Measurements from ENCODE around the gene FKBP15.
"Not testable (repeated sequence)": the region's sequence is repeated elsewhere in the genome, so short reads cannot be mapped to it uniquely, and the experiment has no call there.

The FKBP15 gene

GRCh38 chr9:113221003-113221799 lies at the start of gene FKBP15, which contains the start of gene SLC31A1:
FKBP15 (minus strand) TSS chr9:113221277; CDS start chr9:113221243, 34 bp downstream.
SLC31A1 (plus strand) TSS chr9:113221544; CDS start chr9:113256149, 34,605 bp downstream.
- no peak for FAIRE-seq

DNA sequence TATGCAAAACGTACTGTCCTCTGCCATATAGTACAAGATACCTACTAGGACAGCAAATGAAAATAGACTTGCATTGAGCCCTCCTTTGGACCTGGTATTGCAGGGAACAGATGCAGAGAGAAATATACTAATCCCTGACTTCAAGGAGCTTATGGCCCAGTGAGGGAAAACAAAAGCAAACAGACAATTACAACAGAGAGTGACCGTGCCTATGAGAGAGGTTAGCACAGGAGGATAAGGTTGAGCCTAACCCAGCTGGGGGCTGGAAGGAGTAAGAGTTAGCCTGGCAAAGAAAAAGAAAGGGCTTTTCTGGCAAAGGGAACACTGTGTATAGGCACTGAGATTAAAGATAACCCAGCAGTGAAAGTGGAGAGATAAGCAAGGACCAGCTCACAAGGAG lies 48.8 kb upstream of the FKBP15 start:
- FAIRE-seq = no peak

- FAIRE-seq = no peak
Measured at GRCh38 chr9:113269355-113269754, 48.3 kb upstream of the FKBP15 start.

GRCh38 chr9:113267911-113268566 lies 47.0 kb upstream of the FKBP15 start:
- no peak for FAIRE-seq

DNA sequence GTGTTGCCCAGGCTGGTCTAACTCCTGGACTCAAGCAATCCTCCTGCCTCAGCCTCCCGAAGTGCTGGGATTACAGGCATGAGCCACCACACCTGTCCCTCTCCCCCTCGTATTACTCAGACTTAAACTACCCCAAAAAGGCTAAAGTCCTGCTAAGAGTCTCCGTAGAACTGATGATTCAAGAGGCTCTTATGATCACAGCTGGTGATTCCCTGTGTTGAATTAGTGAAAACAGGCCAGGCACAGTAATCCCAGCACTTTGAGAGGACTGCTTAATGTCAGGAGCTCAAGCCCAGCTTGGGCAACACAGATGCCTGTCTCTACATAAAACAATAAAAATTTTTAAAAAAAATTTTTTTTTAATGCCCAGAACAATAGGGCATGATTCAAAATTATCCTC lies 45.1 kb upstream of the FKBP15 start:
- FAIRE-seq = no peak

DNA sequence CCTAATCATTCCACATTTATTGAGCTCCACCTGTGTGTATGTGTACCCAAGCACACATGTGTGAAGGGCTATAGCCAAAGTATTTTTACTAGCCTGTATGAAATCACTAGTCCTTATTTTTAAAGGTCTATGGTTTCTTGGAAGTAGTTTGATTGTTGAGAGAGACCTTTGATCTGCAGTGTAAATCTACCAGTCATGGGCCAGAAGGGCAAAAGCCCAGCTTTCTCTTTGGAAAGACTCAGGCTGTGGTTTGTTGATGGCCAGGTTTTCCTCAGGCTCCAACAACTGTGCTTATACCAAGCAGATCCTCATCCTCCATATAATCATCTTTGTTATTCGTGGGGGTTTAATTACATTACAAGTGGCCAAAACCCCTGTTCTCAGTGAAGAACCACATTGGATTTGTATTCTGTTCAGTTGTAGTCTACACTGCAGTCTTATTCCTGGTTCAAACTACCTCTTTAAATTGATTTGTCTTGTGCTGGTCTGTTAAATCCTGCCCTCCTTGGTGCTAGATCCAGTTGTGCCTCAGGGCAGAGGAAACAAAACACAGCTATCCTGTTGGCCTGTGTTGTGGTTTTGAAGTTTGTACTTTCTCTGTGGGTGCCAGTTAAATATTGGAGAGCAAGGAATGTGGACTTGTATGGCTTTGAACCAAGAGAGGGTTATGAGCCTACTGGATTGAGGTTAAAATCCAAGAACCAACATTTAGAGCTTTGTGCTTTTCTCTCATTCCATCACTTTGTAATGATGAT lies 41.0 kb upstream of the FKBP15 start:
- FAIRE-seq = no peak

DNA sequence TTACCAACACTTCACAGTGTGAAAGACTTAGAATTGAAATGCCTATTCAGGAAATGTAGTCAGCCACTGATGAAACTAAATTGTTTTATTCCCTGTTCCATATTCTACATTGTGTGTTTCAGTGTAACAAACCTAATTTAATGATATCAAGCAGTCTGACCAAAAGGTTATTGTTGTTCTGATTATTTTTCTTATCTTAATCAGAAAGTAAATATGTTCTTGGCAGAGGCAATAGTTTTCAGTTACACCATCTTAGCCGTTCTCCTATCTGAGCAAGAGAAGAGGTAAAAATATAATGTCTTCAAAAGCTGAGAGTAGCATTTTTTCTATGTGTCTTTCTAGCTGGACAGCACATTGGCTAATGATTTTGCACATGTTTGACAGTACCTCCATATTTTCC lies 37.2 kb upstream of the FKBP15 start:
- no peak for FAIRE-seq

DNA sequence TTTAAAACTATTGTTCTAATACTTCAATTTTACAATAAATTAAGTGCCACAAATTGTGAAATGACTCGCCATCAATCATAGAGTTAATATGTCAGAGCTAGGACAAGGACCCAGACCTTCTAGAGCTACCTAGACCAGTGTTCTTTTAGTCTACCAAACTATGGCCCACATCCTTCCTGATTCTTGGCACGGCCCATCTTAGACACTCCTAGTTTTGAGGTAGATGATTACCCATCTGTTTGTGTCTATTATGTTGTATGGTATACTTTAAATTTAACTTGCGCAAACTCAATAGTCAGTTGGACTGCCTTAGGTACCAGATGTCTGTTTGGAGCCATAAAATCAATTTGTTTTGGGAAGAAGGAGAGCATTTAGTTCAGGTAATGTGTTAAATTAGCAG lies 36.8 kb upstream of the FKBP15 start:
- FAIRE-seq = no peak

- no peak for FAIRE-seq
Measured at GRCh38 chr9:113255438-113255837, 34.4 kb upstream of the FKBP15 start.

DNA sequence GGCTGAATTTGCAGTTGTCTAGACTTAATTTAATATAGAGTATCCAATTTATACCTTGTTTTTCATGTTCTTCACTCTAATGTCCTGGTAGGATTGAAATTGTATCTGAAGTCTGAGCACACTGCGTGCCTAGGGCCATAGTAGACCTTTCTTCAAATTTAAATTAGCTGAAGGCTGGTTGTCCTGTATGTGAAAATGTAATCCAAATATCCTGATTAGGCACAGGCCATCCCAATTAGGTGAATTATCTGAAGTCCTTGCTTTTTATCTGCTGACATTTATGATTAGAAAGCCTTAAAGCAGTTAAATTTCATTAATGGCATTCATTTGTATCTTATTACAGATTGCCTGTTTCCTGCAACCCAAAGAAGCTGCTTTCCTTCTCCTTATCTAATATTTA lies 33.9 kb upstream of the FKBP15 start:
- FAIRE-seq = no peak

- no peak for FAIRE-seq
Measured at GRCh38 chr9:113250807-113251206, 29.7 kb upstream of the FKBP15 start.

- not testable (repeated sequence) for FAIRE-seq
Measured at GRCh38 chr9:113249661-113250060, 28.6 kb upstream of the FKBP15 start.

- no peak for FAIRE-seq
Measured at GRCh38 chr9:113247640-113248039, 26.6 kb upstream of the FKBP15 start.

DNA sequence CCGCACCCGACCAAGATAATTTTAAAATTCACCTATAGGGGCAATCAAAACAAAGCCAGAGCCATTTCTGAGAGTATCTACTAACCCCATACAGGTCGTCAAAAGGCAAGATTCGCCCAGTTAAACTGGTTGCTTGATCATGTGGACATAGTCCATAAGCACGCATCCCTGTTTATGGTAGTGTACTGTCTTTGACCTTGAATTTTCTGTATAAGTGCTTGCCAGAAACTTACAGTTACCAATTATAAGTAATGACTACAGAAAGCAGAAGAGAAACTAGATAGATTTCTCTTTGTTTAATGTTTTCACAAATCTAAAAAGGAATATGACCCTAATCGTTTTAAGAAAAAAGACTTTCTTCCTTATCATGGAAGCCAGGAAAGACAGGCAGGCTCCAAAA lies 25.9 kb upstream of the FKBP15 start:
- no peak for FAIRE-seq

- no peak for FAIRE-seq
Measured at GRCh38 chr9:113245894-113246293, 24.8 kb upstream of the FKBP15 start.

DNA sequence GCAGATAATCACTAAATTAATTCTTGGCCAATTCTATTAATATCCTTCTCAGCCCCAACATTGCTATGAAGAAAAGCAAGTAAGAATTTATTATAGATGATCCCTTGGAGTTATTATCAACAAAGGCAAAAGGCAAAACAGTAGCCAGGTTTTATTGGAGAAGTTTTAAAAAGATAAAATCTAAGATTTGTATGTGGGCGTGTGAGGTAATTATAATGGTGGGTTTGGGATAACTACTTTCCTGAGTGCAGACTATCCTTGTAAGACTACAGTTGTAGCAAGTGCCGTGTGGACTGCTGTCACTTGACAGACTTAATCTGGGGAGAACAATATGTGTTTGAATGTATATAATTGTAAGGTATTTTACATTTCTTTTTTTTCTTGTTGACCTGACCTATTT lies 23.5 kb upstream of the FKBP15 start:
- no peak for FAIRE-seq

DNA sequence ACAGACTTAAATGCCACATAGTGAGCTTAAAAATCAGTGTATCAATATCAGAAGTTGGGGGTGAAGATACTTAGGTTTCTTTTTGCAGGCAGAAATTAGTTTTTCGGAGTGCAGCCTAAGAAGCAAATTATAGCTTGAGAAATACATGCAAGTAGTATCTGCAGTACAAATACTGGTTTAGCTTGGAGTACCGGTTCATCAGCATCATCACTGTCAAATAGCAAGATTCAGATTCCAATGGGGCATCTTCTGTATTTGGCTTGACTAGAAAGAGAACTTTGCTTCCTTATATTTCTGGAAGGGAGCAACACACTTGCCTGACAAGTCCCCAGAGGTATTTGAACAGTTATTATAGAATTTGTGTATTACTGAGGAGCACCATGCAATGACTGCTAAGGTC lies 20.1 kb upstream of the FKBP15 start:
- no peak for FAIRE-seq

GRCh38 chr9:113238859-113239232 lies 17.8 kb upstream of the FKBP15 start:
- no peak for FAIRE-seq

GRCh38 chr9:113238202-113238858 lies 17.3 kb upstream of the FKBP15 start:
- no peak for FAIRE-seq

GRCh38 chr9:113237026-113237425 lies 15.9 kb upstream of the FKBP15 start:
- no peak for FAIRE-seq

- not testable (repeated sequence) for FAIRE-seq
Measured at GRCh38 chr9:113235701-113236255, 14.7 kb upstream of the FKBP15 start.

DNA sequence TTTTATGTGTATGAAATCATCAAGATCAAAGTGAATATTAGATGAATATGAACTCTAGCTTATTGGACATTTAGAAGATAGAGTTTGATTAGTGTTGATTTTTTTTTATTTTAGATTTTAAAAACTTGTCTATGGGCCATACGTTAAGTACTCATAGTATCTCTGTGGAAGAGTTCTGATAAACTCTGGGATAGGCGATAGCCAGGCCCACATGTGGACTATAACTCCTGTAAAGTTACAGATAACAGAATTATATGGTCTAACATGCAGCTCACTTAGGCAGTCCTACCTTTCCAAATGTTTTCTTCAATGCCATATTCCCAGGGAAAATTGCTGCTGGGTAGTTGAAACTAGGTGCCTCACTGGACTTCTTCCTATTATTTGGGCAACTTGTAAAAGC lies 10.6 kb upstream of the FKBP15 start:
- FAIRE-seq = no peak
